HPDE6-E6E7 (cell line): Measurements from ENCODE around the gene SMOC1.

ENCODE experiments used
- DNase-seq: peaks from one replicate; pipeline ENCODE4 v3.0.0; 2011; ENCODE audit warnings: missing footprints; ENCODE audit errors: extremely low spot score

The SMOC1 gene

GRCh38 chr14:69980457-69981425 lies 101.5 kb downstream of the SMOC1 start:
- DNase-seq: peak; percentile 69

DNA sequence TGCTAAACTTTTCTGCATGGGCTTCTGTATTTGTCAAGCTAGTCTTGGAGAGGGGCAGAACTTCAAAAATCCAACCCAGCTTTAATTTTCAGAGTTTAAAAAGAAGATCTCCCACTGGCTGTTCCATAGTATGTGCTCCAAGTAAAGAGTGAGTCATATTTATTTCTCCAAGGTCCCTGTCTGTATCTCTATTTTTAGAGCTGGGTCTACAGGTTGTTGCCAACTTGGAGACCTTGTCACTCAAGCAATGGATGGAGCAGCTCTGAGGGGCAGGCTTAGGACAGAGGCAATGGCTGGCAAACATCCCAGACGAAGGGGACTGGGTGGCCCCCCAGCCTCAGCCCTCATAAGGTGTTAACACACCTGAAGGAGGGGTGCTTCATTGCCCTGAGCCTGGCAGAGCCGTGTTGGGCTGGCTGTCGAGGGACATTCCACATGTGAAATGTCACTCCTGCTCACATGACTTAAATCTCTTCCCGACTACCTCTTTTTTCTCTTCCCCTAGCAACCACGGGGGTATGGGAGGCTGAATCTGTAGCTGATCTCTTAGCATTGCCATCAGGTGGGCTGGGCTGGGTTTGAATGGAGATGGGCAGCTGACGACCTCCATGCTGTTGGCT lies 103.1 kb downstream of the SMOC1 start:
- DNase-seq: no peak

GRCh38 chr14:69982886-69983285 lies 103.7 kb downstream of the SMOC1 start:
- no peak for DNase-seq

- no peak for DNase-seq
Measured at GRCh38 chr14:69983317-69983716, 104.1 kb downstream of the SMOC1 start.

GRCh38 chr14:69985463-69985862 lies 106.2 kb downstream of the SMOC1 start:
- DNase-seq: no peak

- DNase-seq: no peak
Measured at GRCh38 chr14:69986336-69986735, 107.1 kb downstream of the SMOC1 start.

GRCh38 chr14:69987406-69988121 lies 108.3 kb downstream of the SMOC1 start:
- no peak for DNase-seq

GRCh38 chr14:69988979-69989378 lies 109.8 kb downstream of the SMOC1 start:
- DNase-seq: no peak

GRCh38 chr14:69989622-69990021 lies 110.4 kb downstream of the SMOC1 start:
- DNase-seq: no peak

DNA sequence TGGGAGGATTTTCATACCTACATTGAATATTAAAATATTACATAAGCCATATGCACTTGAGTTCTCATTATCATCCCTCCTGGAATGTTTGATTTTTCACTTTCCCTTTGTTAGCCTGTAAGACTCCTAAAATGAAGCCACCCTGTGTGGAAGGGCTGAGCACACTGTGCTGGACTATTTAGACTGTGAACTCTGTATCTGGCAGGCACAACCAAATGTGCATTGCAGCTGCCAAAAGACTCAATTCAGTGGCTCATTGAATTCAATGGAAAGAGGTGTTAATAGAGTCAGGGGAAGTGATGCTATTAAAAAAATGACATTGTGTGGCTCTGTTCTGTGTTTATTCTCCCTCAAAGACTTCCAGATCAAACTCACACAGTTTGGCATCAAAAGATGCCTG lies 111.1 kb downstream of the SMOC1 start:
- no peak for DNase-seq

DNA sequence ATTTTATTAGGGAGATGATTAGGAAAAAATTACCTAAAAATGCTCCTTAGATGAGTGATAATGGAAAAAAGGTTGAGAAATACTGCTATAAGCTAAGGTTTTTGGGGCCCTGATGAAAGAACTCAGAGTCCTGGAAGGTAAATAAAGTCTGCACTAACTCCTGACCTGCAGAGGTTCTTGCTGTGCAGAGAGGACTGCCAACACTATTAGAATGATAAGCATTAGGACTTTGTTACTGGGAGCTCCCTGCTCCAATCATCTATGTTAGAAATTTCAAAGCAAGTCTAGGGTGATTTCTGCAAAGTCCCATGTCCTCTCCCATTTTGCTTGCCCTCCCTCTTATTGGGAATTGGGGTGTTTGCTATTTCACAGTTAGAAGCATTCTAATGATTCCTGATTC lies 112.2 kb downstream of the SMOC1 start:
- DNase-seq: no peak

DNA sequence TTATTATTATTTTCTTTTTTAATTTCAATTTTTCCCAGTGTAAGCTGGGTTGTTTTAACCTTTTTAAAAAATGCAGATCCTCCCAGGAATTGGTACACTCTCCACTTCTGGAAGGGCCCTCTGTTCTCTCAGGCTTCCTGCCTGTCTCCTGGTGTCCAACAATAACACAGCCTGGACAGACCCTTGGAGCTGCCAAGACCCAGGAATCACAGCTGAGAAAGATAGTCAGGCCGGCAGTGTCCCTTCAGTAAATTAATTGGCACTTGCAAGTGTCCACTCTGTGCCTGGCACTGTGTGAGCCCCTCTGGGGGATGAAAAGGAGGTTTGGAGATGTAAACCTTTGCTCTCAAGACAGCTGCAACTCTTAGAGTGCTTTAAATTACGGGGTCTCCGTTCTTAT lies 113.3 kb downstream of the SMOC1 start:
- no peak for DNase-seq

DNA sequence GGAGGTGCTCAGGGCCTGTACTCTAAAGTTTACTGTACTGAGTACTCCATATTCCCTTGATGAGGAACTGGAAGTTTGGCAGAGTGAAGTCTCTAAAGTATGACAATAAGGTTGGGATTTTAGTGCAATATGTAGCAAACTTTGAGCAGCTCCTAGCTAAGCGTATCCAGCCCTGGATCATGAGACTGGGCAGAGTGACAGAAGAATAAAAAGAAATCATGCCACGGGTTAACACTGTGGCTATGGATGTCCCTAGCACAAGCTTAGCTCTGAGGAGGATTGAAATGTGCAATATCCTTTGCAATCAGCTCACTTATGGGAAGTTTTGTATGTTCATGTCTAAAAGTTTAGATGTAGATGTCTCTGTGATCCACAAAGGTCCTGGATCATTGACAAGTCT lies 114.1 kb downstream of the SMOC1 start:
- DNase-seq: no peak

DNA sequence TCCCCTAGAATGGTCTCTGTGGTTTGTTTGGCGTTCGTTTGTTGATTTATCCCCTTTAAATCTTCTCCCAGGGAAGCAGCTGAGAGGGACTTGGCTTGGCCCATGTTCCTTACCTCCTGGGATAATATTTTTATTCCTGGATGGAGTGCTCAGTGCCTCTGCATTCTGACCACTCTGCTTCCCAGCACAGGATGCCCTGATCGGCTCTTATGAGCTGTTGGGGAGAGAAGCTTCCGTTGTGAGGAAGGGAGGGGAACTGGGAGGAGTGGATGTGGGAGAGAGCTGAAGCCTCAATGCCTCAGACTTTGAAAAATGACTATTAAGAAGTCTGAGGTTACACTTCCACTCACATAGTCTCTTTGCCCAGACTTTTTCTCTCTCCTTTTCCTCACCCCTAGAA lies 114.8 kb downstream of the SMOC1 start:
- no peak for DNase-seq

- DNase-seq: peak; percentile 74
Measured at GRCh38 chr14:69996216-69996615, 117.0 kb downstream of the SMOC1 start.

- peak; percentile 74 for DNase-seq
Measured at GRCh38 chr14:69997849-69998248, 118.6 kb downstream of the SMOC1 start.

- DNase-seq: peak; percentile 98
Measured at GRCh38 chr14:69999261-69999674, 120.1 kb downstream of the SMOC1 start.

GRCh38 chr14:70000601-70001000 lies 121.4 kb downstream of the SMOC1 start:
- DNase-seq: no peak

DNA sequence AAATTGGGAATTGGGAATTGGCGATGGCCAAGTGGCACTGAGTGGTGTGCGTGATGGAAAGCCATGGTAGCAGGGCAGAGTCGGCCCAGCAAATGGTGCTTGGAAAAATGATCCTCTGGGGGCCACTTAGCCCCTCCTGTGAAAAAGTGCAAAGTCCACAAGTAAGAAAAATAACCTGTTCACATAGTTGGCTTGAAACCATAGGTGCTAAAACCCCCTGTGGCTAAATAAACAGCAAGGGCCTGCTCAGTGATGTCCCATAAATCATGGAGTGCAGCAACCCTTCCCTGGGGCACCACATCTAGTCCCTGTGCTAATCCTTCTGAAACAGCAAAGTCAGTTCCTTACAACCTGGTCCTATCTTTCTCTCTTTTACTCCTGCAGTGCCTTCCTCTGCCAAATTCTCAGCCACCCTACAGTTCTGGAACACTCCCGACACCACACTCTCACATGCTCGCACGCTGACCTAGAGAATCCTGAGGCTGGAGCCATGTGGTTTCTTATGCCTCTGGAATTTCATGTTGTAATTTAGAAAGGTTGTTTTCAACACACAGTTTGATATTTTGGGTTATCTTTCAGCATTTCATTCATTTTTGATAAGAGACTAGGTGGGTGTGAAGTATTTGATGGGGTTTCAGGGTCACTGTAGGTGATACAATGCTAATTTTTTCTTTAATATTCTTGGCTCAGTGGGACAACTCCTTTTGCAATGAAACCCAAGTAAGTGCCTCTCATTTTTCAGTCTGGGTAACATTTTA lies 123.6 kb downstream of the SMOC1 start:
- DNase-seq: no peak

- no peak for DNase-seq
Measured at GRCh38 chr14:70004791-70005190, 125.6 kb downstream of the SMOC1 start.

DNA sequence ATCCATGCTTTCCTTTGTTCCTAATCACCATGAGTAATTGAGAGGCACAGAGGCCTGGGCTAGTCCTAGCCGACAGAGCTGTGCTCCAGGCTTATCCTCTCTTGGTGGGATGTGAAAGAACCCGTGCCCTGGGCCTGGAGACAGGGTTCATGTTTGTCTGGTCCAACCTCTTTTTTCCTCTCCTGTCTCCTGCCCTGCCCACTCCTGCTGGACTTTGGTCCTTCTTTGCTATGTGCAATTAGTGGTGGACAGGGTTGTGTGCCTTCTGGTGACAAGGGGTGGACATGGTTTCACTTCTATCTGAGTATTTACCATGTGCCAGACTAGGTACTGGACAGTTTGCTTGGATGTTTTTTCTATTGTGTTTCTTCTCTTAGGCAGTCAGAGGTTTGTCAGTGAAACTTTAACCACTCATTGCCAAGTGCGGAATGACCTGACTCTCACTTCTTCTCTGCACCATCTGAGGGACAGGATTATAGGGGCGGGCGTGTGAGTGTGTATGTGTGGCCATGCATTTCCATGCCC lies 126.1 kb downstream of the SMOC1 start:
- no peak for DNase-seq
